GM10266 (cell line): Measurements from ENCODE around the gene HLA-A.

Experiments used
- DNase-seq: peaks from one replicate; pipeline ENCODE4 v3.0.0; 2012; ENCODE audit errors: extremely low spot score
- TF ChIP-seq, protein P1 (sequence below): IDR thresholded peaks from 2 replicates; pipeline ENCODE4 v1.5.1; 2012; ENCODE audit warnings: mild to moderate bottlenecking, low read depth; ENCODE audit not compliant: control insufficient read depth, insufficient read depth; ENCODE audit errors: missing control alignments

The HLA-A gene

DNA sequence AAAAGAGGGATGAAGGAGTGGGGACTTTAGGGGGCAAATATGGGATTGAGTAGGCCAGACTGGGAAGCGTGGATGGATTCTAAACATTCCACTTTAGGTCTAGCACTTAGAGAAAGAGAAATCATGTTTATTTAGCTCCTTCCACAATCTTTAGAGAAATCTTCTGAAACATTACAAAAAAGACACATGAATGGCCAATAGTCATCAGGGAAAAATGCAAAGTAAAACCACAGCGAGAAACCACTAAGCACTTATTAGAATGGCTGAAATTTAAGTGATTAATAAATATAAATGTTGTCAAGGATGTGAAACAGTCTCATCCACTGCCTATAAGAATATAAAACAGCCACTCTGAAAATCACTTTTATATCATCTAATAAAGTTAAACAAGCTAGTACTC, 46.9 kb downstream of the HLA-A start:
- TF ChIP-seq, protein P1, sequence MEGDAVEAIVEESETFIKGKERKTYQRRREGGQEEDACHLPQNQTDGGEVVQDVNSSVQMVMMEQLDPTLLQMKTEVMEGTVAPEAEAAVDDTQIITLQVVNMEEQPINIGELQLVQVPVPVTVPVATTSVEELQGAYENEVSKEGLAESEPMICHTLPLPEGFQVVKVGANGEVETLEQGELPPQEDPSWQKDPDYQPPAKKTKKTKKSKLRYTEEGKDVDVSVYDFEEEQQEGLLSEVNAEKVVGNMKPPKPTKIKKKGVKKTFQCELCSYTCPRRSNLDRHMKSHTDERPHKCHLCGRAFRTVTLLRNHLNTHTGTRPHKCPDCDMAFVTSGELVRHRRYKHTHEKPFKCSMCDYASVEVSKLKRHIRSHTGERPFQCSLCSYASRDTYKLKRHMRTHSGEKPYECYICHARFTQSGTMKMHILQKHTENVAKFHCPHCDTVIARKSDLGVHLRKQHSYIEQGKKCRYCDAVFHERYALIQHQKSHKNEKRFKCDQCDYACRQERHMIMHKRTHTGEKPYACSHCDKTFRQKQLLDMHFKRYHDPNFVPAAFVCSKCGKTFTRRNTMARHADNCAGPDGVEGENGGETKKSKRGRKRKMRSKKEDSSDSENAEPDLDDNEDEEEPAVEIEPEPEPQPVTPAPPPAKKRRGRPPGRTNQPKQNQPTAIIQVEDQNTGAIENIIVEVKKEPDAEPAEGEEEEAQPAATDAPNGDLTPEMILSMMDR, result no peak
- DNase-seq, result no peak

DNA sequence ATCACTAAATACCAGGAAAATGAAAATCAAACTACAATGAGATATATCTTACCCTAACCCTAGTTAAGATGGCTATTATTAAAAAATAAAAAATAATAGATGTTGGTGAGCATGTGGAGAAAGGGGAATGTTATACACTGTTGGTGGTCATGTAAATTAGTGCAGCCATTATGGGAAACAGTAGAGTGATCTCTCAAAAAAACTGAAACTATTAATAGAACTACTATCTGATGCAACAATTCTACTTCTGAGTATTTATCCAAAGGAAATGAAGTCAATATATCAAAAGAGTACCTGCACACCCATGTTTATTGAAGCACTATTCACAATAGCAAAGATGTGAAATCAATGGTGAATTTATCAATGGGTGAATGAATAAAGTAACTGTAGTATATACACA, 48.6 kb downstream of the HLA-A start:
- TF ChIP-seq, protein P1, result no peak
- no peak for DNase-seq

DNA sequence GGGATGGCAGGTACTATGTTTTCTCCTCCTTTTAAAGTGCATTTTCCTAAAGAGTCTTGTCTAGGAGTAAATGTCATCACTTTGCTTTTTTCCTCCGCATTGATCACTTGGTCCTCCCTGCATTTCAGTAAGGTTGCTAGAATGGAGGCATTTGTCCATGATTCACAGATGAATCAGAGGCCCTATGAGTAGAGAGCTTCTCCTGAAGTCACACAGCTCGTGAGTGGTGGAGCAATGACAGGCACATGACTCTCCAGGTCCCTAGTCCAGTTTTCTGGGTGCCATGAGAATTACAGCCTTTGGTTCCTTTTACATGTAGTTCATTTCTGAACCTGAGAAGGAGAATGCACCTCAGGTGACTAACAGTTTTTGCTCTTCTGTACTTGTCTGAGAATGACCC, 50.5 kb downstream of the HLA-A start:
- DNase-seq, result no peak
- TF ChIP-seq, protein P1, result no peak

DNA sequence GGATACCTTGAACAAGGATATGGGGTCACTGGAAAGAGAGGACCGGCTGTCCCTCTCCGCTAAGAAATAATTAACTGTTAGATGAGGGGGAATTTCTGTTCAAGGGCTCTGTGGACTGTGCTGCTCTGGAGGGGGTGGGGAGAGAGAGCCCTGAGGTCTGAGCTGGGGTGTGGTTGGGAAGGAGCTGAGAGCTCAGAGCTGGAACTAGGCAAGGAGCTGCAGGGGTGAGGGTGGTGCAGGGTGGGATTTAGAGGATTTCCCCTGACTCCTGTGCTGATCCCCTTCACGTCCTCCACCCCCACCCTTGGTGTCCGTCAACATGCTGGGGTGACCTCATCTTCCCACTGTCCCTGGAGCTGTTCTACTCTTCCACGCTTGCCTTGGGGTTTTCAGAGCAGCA, 52.5 kb downstream of the HLA-A start:
- TF ChIP-seq, protein P1, result no peak
- DNase-seq, result no peak

DNA sequence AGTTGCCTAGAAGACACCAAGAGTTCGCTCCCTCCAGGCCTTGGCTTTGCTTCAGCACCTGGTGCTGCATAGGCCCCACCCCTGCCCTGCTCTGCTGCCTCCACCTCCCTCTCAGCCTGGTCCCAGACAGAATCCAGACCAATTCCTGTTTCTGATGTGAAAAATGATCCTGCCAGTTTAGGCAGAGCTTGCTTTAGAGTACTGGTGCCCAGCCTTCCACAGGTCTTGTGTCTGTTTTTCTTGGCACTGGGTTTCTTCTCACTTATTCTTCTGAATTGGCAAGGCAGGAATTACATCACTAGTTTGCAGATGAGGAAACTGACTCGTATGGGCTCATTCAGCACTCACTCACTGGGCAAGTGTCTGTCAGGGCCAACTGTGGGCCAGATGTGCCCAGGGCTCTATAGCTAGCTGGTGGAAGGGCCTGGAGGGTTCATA, 53.0 kb downstream of the HLA-A start:
- DNase-seq, result no peak
- TF ChIP-seq, protein P1, result no peak
